ENCODE measurements around the gene CEMIP2.

GRCh38 chr9:71767776-71768321, 464 bp downstream of the CEMIP2 start:
- TF ChIP-seq CTCF (IDR thresholded peaks at IDR 0.05 in 4 of 5, conservative IDR thresholded peaks at IDR 0.05 in 1 of 5) (no peak), POLR2A (IDR thresholded peaks at IDR 0.05) (no peak)
